Heart right ventricle (tissue), 16 donors: ENCODE results near the gene CCDC154. TPM values are rescaled to one million over a fixed set of nuclear protein-coding genes. Genes with fewer than 3 reads are reported as not detected.
A peak's percentile ranks its signal among the peaks of the same experiment; 100 is the strongest.

ENCODE experiments used
- ATAC-seq, 8 donors: fragments of 200-7000 bp; cut with Tn5 transposase; one replicate each; pipeline ENCODE4 v1.9.1; 2020; ENCODE audit warnings: mild to moderate bottlenecking in 8 of 8, moderate library complexity in 8 of 8, moderate number of reproducible peaks in 1 of 8
- DNase-seq, 2 donors: peaks; one replicate each; pipeline ENCODE4 v3.0.0-alpha.2; 2020
- H3K27ac ChIP-seq, 10 donors: fragments of 200-600 bp; sonication (generic) in 2 of 10; one replicate each; pipeline versions ENCODE4 v1.5.0 to v1.8.0; 2020 to 2022; ENCODE audit warnings: mild to moderate bottlenecking in 3 of 10
- H3K27me3 ChIP-seq, 7 donors: fragments of 200-600 bp; one replicate each; pipeline ENCODE4 v1.8.0; 2021 to 2022; ENCODE audit warnings: mild to moderate bottlenecking in 2 of 7
- H3K36me3 ChIP-seq, 9 donors: fragments of 200-600 bp; sonication (generic) in 1 of 9; one replicate each; pipeline versions ENCODE4 v1.5.0 to v1.8.0; 2020 to 2022; ENCODE audit warnings: mild to moderate bottlenecking in 2 of 9
- H3K4me1 ChIP-seq, 9 donors: fragments of 200-600 bp; sonication (generic) in 1 of 9; one replicate each; pipeline versions ENCODE4 v1.5.0 to v1.8.0; 2020 to 2022; ENCODE audit warnings: mild to moderate bottlenecking in 4 of 9
- H3K4me3 ChIP-seq, 10 donors: fragments of 200-600 bp; sonication (generic) in 2 of 10; one replicate each; pipeline versions ENCODE4 v1.5.0 to v1.8.0; 2020 to 2022; ENCODE audit warnings: mild to moderate bottlenecking in 7 of 10, moderate library complexity in 2 of 10
- H3K9me3 ChIP-seq, 11 donors: fragments of 200-600 bp in 10 of 11; sonication (generic) in 2 of 11; one replicate each; pipeline versions ENCODE4 v1.5.0 to v1.8.0; 2013 to 2022; ENCODE audit warnings: mild to moderate bottlenecking in 2 of 11, control low read depth in 1 of 11, moderate library complexity in 1 of 11
- CTCF ChIP-seq, 9 donors: fragments of 200-600 bp; sonication (generic) in 2 of 9; IDR thresholded peaks; one replicate each; pipeline versions ENCODE4 v1.5.0 to v1.8.0; 2021 to 2022; ENCODE audit warnings: antibody characterized with exemption in 9 of 9, mild to moderate bottlenecking in 5 of 9, moderate library complexity in 1 of 9
- WGBS, 2 donors: extraction: QIAGEN DNeasy Blood & Tissue Kit; methylation state at CpG; one replicate each; pipeline ENCODE4 v1.1.7; 2013; ENCODE audit warnings: inconsistent platforms in 1 of 2; 5-methylcytosine and 5-hydroxymethylcytosine counted together
- intact Hi-C, 10 donors: fragments of 100-400 bp; cut with DNase I; formaldehyde crosslinking; loops; one replicate each; pipeline versions ENCODE4 v1.11.1 to v1.14.2; 2022
- polyA plus RNA-seq, 2 donors: library from polyadenylated mRNA; stranded (reverse); fragments of 200-250 nt; gene quantifications; one replicate each; pipeline ENCODE4 v1.2.3, GENCODE V29; 2013
- total RNA-seq, 10 donors: library from RNA; stranded (reverse); fragmentation: NEBNext Ultra II Directional in 3 of 10; extraction: Animal tissue kit (Norgen Biotek cat#: 25700) in 3 of 10; gene quantifications; one replicate each; pipeline versions ENCODE4 v1.2.1 to v1.2.4, GENCODE V29; 2021 to 2023
- donor health status: Arrhythmogenic right ventricular cardiomyopathy.
- donor health status: ischemic (EF 13 %, LVEDD 7.1; RV severe dilation, severe dysfunction).
- donor health status: healthy with polysubstance abuse.
- donor health status: DM: no; HTN: yes; CAD: no.
- donor health status: DM: no; HTN: no; CAD: no.
- donor health status: ischemic (EF 25% LVEDD 6.9; RV normal size, moderate dysfunction).
- donor health status: ischemic (EF 25% LVEDD 5.7; RV mildly dilated, moderate dysfunction).
- donor health status: healthy.
- donor health status: DM: yes; HTN: yes; CAD: no.
- donor health status: Ischemic cardiomyopathy.
- donor health status: ischemic (EF 35%, LVEDD 5.7; RV mildly dilated, moderate dysfunction).
- donor health status: nonischemic (EF 11% LVEDD 7.7; RV severe dilation, severe dysfunction).
- donor health status: DM: yes; HTN: yes; CAD: no.
- donor health status: PGD.
- donor health status: ischemic (EF 29% LVEDD 5.4; RV normal size, mild dysfunction).
- donor health status: nonischemic (EF 23%, LVEDD 6.1; RV moderate dilation, normal function).

Gene CCDC154
- total and polyA plus RNA-seq, 12 donors: 0.17 to 5.9 (median 0.75) TPM

- H3K4me1 ChIP-seq: no peaks in the 10 kb centered on the region
- no peak overlapping the region for H3K27ac ChIP-seq
- H3K9me3 ChIP-seq: no peaks in the 10 kb centered on the region
- H3K36me3 ChIP-seq: peaks cover 0 to 83% (median 40%) of the 10 kb centered on the region in 9 donors
- intact Hi-C loops: no loop called here
- TF ChIP-seq CTCF (IDR thresholded peaks at IDR 0.05): no peak
- no peak for ATAC-seq
- 81 to 91% methylated on average over 10 of the region's 10 CpGs for WGBS, 2 donors
- H3K4me3 ChIP-seq: no peak overlapping the region
- no peak for DNase-seq
- no peaks in the 10 kb centered on the region for H3K27me3 ChIP-seq
These were observed 15.6 kb upstream of the CCDC154 start for GRCh38 chr16:1459967-1460366.

GRCh38 chr16:1458977-1459341 lies 14.6 kb upstream of the CCDC154 start:
- no peak for TF ChIP-seq CTCF (IDR thresholded peaks at IDR 0.05)
- intact Hi-C loops: no loop called here
- no peak for ATAC-seq
- peaks cover 0 to 85% (median 49%) of the 10 kb centered on the region in 9 donors for H3K36me3 ChIP-seq
- DNase-seq: peak in 1 of 2 donors; percentile 9
- H3K4me1 ChIP-seq: no peaks in the 10 kb centered on the region
- no peak overlapping the region for H3K4me3 ChIP-seq
- no peaks in the 10 kb centered on the region for H3K9me3 ChIP-seq
- H3K27ac ChIP-seq: no peak overlapping the region
- no peaks in the 10 kb centered on the region for H3K27me3 ChIP-seq
- 81 to 83% methylated on average over 14 of the region's 14 CpGs for WGBS, 2 donors

- peaks cover 0 to 85% (median 54%) of the 10 kb centered on the region in 9 donors for H3K36me3 ChIP-seq
- no peak for ATAC-seq
- no peak for TF ChIP-seq CTCF (IDR thresholded peaks at IDR 0.05)
- no peak overlapping the region for H3K27ac ChIP-seq
- intact Hi-C loops: no loop called here
- no peak overlapping the region for H3K4me3 ChIP-seq
- DNase-seq: no peak
- no peaks in the 10 kb centered on the region for H3K9me3 ChIP-seq
- H3K27me3 ChIP-seq: no peaks in the 10 kb centered on the region
- no peaks in the 10 kb centered on the region for H3K4me1 ChIP-seq
- 93 to 96% methylated on average over 26 of the region's 26 CpGs for WGBS, 2 donors
These were observed 14.1 kb upstream of the CCDC154 start for GRCh38 chr16:1458336-1458976.

GRCh38 chr16:1457489-1458245 lies 13.3 kb upstream of the CCDC154 start:
- no peak for TF ChIP-seq CTCF (IDR thresholded peaks at IDR 0.05)

More at GRCh38 chr16:1457489-1458245, 13.3 kb upstream of the CCDC154 start:
- Histone ChIP-seq H3K27ac (no peak overlapping the region), H3K9me3 (no peaks in the 10 kb centered on the region), H3K27me3 (no peaks in the 10 kb centered on the region), H3K4me1 (no peaks in the 10 kb centered on the region), H3K36me3 (peaks cover 0 to 85% (median 62%) of the 10 kb centered on the region in 9 donors), H3K4me3 (no peak overlapping the region)
- ATAC-seq: peak in 1 of 8 donors; percentile 10
- intact Hi-C loops: no loop called here
- DNase-seq: peak in 1 of 2 donors; percentile 8
- 90 to 91% methylated on average over 42 of the region's 42 CpGs for WGBS, 2 donors
